ENCODE measurements around the gene UTY.

- TF ChIP-seq, protein P1, sequence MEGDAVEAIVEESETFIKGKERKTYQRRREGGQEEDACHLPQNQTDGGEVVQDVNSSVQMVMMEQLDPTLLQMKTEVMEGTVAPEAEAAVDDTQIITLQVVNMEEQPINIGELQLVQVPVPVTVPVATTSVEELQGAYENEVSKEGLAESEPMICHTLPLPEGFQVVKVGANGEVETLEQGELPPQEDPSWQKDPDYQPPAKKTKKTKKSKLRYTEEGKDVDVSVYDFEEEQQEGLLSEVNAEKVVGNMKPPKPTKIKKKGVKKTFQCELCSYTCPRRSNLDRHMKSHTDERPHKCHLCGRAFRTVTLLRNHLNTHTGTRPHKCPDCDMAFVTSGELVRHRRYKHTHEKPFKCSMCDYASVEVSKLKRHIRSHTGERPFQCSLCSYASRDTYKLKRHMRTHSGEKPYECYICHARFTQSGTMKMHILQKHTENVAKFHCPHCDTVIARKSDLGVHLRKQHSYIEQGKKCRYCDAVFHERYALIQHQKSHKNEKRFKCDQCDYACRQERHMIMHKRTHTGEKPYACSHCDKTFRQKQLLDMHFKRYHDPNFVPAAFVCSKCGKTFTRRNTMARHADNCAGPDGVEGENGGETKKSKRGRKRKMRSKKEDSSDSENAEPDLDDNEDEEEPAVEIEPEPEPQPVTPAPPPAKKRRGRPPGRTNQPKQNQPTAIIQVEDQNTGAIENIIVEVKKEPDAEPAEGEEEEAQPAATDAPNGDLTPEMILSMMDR (IDR thresholded peaks at IDR 0.05), result no peak
- TF ChIP-seq POLR2AphosphoS5 (IDR thresholded peaks at IDR 0.05) (no peak), POLR2A (IDR thresholded peaks at IDR 0.05) (no peak)
Observed at GRCh38 chrY:13233118-13233517, 246.7 kb downstream of the UTY start.

Data from breast epithelium (tissue), 3 donors.